ENCODE data around the gene DPP6.

The DPP6 gene

DNA sequence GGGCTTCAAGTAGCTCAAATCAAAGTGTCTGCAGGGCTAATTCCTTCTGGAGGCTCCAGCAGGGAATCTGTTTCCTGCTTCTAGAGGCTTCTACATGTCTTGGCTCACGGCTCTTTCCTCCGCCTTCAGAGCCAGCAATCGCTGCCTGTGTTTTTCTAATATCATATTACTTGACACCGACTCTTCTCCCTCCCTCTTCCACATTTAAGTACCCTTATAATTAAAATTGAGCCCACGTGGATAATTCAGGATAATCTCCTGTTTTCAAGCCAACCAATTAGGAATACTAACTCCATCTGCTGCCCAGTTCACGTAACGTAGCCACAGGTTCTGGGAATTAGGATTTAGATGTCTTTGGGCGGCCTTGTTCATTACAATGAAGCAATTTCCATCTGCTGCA is 372.2 kb downstream of the DPP6 start:
- no peak for DNase-seq

DNA sequence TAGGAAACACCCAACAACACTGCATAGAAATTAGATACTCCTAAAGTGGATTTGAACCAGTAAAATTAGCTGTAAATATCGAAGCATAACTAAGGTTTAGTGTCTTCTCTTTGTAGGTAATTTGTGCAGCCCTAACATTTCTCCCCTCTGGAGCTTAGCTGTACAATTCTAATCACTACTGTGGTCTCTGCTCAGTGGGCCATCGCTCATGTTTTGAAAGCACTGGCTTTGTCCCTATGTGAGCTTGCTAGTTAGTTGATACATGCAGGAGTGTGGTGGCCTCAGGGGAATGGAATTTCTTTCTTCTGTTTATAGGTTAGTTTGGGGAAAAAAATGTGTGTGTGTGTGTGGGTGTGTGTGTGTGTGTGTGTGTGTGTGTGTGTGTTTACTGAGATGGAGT is 373.1 kb downstream of the DPP6 start:
- DNase-seq, result no peak

- no peak for DNase-seq
Observed at GRCh38 chr7:154426778-154427177, 374.6 kb downstream of the DPP6 start.

DNA sequence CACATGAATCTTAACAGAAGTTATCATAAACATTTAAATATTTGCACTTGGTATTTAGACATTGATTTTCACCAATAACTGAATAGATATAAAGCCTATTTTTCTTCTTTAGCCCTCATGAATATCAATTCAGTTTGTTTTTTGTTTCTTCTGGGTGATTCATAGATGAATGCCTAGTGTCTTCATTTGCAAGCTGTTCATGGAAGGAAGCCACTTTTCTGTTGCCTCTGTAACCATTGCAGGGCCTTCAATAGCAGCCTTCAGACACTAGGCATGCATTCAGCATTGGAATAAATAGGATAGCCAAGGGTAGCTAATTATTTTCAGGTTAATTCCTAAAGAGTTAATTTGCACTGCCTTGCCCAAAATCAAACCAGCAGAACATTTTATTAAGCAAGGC is 375.3 kb downstream of the DPP6 start:
- no peak for DNase-seq

GRCh38 chr7:154429666-154430404 is 377.6 kb downstream of the DPP6 start:
- no peak for DNase-seq

GRCh38 chr7:154430640-154431039 is 378.4 kb downstream of the DPP6 start:
- DNase-seq, result no peak

- DNase-seq, result no peak
Observed at GRCh38 chr7:154431045-154431444, 378.8 kb downstream of the DPP6 start.

DNA sequence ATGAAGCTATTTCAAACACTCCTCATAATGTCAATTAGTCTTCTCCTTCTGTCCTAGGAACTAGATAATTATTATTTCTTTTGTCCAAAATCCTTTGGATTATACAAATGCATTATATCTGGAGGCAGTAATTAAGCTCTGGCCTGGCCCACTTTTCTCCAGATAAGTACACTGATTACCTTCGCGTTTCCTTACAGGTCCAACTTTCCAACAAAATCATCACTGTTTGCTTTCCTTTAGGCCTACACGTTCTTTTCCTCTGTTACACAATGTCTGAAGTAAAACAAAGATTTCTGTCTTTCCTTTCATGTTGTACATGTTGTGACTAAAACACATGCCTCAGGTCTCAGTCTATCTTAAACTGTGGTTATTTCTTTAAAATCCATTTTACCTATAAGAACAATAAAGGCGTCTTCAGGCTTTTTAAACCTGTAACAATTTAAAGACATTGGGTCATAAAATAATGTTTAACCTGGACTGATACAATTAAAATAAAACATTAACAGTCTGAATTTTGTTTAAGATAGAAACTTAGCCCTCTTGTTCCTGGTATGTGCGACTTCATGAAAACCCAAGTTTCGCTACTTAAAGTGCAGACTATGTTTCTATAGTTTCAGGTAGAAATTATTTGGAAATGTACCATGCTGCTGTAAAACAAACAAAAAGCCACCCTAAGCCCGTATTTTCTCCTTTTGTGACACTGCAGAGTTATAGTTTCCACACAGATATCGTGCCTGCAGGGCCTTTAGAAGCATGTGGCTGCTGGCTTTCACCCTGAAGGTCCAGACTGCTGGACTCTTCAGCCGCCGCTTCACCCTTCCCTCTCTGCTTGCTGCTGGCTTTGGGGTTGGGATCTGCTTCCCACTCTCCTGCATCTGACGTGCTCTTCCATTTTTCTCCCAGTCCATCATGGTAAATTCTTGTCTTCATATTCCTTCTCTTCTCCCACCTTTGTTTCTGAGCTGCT is 381.7 kb downstream of the DPP6 start:
- no peak for DNase-seq

GRCh38 chr7:154436560-154436959 is 384.4 kb downstream of the DPP6 start:
- DNase-seq, result no peak

GRCh38 chr7:154437234-154437633 is 385.0 kb downstream of the DPP6 start:
- no peak for DNase-seq

- no peak for DNase-seq
Observed at GRCh38 chr7:154438571-154439367, 386.6 kb downstream of the DPP6 start.

- DNase-seq, result no peak
Observed at GRCh38 chr7:154440058-154440457, 387.9 kb downstream of the DPP6 start.

DNA sequence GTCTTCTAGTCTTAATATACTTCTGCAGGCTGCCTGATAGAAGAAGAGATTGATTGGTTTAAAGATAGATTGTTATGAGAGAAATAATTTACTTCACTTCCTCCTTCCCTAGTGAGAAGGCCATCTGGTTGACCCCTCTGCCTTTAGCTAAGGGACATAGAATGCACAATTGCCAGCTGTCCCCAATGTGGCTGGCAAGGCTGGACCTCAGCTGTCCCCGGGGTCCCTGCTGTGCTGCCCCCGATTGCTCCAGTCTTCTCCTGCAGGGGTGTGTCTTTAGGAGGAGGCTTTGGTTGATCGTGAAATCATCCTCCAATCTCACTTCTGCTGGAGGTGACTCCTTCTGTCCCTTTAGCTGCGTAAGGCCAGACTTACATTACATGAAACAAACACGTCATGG is 388.5 kb downstream of the DPP6 start:
- DNase-seq, result no peak

DNA sequence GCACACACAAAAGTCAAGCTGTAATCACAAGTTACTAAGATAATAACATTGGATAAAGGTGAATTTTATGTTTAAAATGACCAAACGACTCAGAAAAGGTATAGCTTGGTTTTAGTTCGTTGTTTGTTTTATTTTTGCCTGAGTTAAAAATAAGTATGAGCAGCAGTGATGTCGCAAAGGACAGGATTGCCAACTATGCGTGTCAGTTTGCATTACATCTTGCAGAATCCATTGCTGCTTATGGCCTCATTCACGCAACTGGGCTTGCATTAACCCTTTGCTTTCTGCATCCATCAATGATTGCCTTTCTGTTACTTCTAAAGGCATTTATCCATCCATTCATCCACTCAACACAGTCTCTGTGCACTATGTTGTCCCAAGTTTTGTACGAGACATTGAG is 389.6 kb downstream of the DPP6 start:
- no peak for DNase-seq

DNA sequence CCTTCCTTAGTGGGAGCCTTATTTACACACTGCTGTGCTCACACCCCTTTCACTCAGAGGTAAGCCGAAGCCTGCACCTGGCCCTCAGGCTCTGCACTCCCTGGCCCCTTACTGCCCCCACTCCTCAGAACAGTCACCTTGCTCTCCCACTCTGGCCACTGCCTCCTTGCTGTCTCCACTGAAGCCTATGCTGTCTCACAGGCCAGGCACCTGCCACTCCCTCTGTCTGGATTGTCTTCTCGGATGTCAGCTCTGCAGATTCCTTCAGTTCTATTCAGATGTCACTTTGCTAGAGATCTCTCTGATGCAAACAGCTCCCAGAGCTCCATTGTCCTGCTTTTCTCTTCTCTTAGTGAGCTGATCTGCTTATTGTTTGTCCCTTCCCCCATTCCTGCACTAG is 390.7 kb downstream of the DPP6 start:
- DNase-seq, result no peak

DNA sequence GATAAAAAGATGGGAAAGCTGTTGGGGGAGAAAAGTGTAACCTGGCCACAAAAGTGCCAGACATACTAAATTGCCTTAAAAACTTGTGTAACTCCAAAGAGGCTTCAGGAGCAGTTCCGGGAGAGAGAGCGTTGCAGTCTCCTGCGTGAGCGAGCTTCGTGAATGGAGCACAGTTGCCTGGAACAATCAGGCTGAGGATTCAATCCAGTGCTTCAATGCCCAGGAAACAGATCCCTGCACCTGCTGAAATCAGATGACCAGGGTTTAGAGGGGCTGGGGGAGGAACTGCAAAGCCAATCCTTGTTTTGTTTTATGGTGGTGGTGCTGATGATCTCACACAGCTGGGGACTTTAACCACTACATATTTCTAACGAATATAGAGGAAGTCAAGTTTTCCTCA is 398.3 kb downstream of the DPP6 start:
- no peak for DNase-seq

DNA sequence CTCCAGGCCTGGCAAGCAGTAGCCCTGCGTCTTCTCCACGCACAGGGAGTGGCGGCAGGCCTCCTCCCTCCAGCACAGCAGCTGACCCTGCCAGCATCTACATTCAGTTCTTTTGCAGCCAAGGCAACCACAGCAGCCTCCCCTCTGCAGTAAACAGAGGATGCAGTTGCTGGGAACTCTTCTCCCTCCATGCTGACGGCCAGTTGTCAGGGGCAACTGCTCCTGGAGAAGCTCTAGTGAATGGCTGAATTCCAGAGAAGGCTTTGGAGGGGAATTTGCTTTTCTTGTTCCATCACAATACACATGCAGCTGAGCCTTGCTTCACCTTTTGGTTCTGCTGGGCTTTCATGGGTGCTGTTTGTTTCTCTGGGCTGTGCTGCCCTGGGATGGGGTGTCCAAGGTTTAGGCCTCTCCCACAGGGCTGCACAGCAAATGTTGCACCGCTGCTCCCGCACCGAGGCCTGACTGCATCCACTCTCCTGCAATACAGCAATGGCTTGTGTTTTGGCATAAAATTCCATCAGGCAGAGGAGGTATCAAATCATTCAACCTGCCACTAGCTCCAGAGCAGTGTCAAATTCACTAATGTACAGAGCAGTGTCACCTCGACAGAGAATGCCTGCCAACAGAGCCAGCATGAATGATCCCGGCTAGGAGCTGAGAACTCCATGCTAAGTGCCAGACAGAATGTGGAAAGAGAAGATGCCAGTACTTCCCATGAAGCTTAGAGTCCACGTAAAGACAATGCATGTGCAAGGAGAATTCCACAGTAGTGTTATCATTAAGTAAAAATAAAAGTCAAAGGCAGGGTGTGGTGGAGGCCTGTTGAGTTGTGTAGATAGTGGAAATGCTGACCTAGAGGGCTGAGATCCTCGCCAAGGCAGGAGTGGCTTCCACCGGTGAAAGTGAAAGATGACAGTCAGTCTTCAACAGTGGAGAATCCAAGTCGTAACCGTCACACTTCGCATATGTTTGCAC is 399.6 kb downstream of the DPP6 start:
- DNase-seq, result no peak

DNA sequence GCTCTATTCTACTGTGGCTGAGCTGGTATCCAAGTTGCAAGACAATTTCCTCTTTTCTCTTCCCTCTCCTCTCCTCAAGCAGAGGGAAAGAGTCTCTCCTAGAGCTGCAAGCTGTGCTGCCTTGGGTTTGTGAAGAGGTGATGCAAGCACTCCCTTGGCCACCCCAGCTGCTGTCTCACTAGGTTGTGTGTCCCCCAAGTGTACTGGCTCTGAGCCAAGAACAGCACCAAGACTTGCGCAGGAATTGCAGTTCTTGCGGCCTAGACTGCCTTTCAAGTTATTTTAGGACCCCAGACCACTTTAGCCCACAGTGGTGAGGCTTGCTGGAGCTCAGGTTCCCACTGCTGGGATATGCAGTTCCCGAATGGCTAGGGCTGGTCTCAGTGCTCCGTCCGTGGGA is 411.6 kb downstream of the DPP6 start:
- no peak for DNase-seq

DNA sequence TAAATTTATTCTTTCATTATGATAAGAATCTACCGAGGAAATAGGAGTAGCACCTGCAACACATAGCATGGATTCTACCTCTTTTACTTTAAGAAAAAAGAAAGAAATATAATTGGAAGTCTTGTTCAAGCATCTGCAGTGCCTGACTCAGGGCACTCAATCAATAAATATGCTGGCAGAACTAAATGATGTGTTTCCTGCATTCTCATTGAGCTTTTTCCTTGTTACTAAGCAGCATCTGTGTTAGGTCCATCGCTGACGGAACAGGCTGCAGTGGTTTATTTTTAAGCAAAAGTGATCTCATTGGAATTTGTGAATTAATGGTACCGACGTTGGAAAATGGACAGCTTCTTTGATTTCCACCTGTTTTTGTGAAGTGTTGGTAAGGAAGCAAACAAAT is 417.5 kb downstream of the DPP6 start:
- DNase-seq, result no peak

GRCh38 chr7:154472343-154472742 is 420.1 kb downstream of the DPP6 start:
- DNase-seq, result no peak

DNA sequence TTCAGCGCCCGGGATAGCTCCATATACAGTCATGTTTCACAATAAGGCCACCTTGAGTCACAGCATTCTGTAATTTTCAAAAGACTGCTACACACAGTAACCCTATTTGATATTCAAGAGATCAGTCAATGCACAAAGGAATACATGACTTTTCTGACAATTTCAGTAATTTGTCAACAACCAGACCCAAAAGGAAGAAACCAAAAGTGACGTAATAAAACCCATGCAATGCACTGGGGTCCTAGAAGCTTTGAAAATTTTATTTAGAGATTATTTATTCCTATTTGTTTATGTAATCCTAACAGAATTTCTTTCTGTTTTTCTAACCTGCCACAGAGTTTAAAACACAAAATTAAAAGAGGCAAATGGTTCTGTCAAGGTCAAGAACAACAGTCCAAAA is 421.2 kb downstream of the DPP6 start:
- DNase-seq, result no peak

GRCh38 chr7:154474903-154475520 is 422.8 kb downstream of the DPP6 start:
- DNase-seq, result no peak

Measured in NCI-H345 (cell line).